SU-DHL-6 (cell line): Measurements from ENCODE around the gene MAP2K4.

Experiments used
- H2AFZ ChIP-seq: fragments of 200-600 bp; sonication (generic); 2 replicates; pipeline ENCODE4 v1.6.1; 2014; ENCODE audit warnings: low read depth, mild to moderate bottlenecking, moderate library complexity, mixed read lengths, antibody characterized with exemption, low read length; ENCODE audit not compliant: severe bottlenecking
- H3F3A ChIP-seq: fragments of 200-600 bp; shearing (Covaris generic); 2 replicates; pipeline ENCODE4 v1.6.0; 2016; ENCODE audit warnings: antibody characterized with exemption, mild to moderate bottlenecking; ENCODE audit not compliant: insufficient read depth
- H3K27ac ChIP-seq: fragments of 200-600 bp; sonication (generic); 2 replicates; pipeline ENCODE4 v1.5.1; 2016; ENCODE audit warnings: low read depth, mild to moderate bottlenecking, low read length, moderate library complexity, mixed read lengths
- H3K27me3 ChIP-seq: fragments of 200-600 bp; sonication (generic), shearing (Covaris generic); 2 replicates; pipeline ENCODE4 v1.6.0; 2014; ENCODE audit warnings: mild to moderate bottlenecking, low read length
- H3K36me3 ChIP-seq: fragments of 200-600 bp; sonication (generic); 2 replicates; pipeline ENCODE4 v1.6.1; 2014; ENCODE audit warnings: mild to moderate bottlenecking, low read length, mixed read lengths
- H3K4me2 ChIP-seq: fragments of 300-600, 200-600 bp; shearing (Covaris generic), sonication (generic); 2 replicates; pipeline ENCODE4 v1.6.0; 2014; ENCODE audit warnings: low read length, low read depth, mild to moderate bottlenecking; ENCODE audit not compliant: poor library complexity, severe bottlenecking
- H3K4me3 ChIP-seq: fragments of 200-600 bp; sonication (generic); 2 replicates; pipeline ENCODE4 v1.5.1; 2014; ENCODE audit warnings: antibody characterized with exemption, low read length, mild to moderate bottlenecking, mixed read lengths; ENCODE audit not compliant: insufficient read depth, poor library complexity, severe bottlenecking
- H3K79me2 ChIP-seq: fragments of 200-600 bp; sonication (generic); 2 replicates; pipeline ENCODE4 v1.6.1; 2014; ENCODE audit warnings: mild to moderate bottlenecking, low read length, moderate library complexity; ENCODE audit not compliant: insufficient read depth
- H3K9ac ChIP-seq: fragments of 200-600 bp; sonication (generic); 2 replicates; pipeline ENCODE4 v1.7.0; 2014; ENCODE audit warnings: mild to moderate bottlenecking, low read length
- H3K9me2 ChIP-seq: fragments of 200-600 bp; sonication (generic); replicated peaks from 2 replicates; pipeline ENCODE4 v1.6.1; 2014; ENCODE audit warnings: low read length; ENCODE audit not compliant: insufficient read depth
- H3K9me3 ChIP-seq: fragments of 200-600 bp; sonication (generic); 2 replicates; pipeline ENCODE4 v1.6.1; 2014; ENCODE audit warnings: low read length, mixed read lengths; ENCODE audit not compliant: insufficient read depth
- H4K20me1 ChIP-seq: fragments of 200-600 bp; sonication (generic); 2 replicates; pipeline ENCODE4 v1.6.1; 2014; ENCODE audit warnings: low read depth, mild to moderate bottlenecking, antibody characterized with exemption, low read length, moderate library complexity, mixed read lengths
- EZH2phosphoT487 ChIP-seq: fragments of 200-600 bp; sonication (generic), shearing (Covaris generic); conservative IDR thresholded peaks from 2 replicates; pipeline ENCODE4 v1.6.1; 2018; ENCODE audit warnings: mild to moderate bottlenecking, antibody characterized with exemption, low read length, moderate library complexity, mixed read lengths
- TF ChIP-seq, protein P1 (sequence below): fragments of 200-600 bp; sonication (generic); IDR thresholded peaks from one replicate; pipeline ENCODE4 v1.5.1; 2017; ENCODE audit warnings: antibody characterized with exemption, mild to moderate bottlenecking, low read length, moderate library complexity; ENCODE audit not compliant: insufficient read depth, poor library complexity, severe bottlenecking

Gene MAP2K4

DNA sequence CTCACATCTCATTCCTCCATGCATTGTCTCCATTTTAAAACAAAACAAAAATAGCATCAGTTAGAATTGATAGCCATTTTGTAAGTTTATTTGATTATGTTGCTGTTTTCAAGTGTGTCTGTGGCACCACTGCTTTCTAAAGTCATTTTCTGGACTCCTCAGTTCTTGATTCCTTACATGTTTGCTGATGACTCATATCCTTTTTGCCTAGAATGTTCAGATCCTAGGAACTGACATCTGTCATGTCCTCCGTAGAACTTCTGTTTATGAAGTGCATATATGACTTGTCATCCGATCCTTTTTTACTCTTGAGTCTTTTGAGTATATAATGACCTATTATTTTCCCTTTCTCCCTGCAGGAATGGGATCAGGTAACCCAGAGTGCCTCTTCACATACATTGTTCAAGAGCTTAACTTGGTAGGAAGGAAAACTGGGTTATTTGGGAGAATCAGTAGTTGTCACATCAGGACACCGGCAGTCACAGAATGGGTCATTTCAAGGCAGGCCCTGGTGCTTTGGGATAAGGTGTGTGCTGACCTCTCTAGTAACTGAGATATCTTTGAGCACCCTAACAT is 69.2 kb downstream of the MAP2K4 start:
- H3K9me2 ChIP-seq: no peaks in the 10 kb centered on the region
- no peak overlapping the region for H3K9ac ChIP-seq
- no peaks in the 10 kb centered on the region for H3K36me3 ChIP-seq
- no peaks in the 10 kb centered on the region for H3K27me3 ChIP-seq
- H3K27ac ChIP-seq: no peak overlapping the region
- TF ChIP-seq, protein P1, sequence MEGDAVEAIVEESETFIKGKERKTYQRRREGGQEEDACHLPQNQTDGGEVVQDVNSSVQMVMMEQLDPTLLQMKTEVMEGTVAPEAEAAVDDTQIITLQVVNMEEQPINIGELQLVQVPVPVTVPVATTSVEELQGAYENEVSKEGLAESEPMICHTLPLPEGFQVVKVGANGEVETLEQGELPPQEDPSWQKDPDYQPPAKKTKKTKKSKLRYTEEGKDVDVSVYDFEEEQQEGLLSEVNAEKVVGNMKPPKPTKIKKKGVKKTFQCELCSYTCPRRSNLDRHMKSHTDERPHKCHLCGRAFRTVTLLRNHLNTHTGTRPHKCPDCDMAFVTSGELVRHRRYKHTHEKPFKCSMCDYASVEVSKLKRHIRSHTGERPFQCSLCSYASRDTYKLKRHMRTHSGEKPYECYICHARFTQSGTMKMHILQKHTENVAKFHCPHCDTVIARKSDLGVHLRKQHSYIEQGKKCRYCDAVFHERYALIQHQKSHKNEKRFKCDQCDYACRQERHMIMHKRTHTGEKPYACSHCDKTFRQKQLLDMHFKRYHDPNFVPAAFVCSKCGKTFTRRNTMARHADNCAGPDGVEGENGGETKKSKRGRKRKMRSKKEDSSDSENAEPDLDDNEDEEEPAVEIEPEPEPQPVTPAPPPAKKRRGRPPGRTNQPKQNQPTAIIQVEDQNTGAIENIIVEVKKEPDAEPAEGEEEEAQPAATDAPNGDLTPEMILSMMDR: no peak
- TF ChIP-seq EZH2phosphoT487: no peak
- H4K20me1 ChIP-seq: no peaks in the 10 kb centered on the region
- H3K4me3 ChIP-seq: no peak overlapping the region
- peaks cover 3% of the 10 kb centered on the region; the same call in 1 of the 2 replicates for H3F3A ChIP-seq
- no peaks in the 10 kb centered on the region for H3K79me2 ChIP-seq
- H3K9me3 ChIP-seq: no peaks in the 10 kb centered on the region
- H2AFZ ChIP-seq: no peak overlapping the region
- H3K4me2 ChIP-seq: no peak overlapping the region

DNA sequence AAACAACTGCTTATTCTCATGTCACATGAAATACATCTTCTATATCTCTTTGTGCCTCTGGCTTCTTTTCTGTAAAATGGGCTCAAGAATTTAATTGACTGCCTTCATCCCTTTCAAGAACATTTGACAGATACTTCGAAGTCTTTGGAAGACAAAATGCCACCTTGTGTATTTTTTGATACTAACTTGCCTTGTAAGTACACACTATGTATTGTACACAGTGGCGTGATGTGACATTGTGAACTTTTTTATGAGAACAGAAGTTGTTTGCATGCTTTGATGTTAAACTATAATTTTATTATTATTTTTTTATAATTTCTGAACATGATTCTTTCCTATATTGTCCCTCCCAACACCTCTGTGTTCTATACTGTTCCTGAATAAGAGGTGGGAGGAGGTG is 73.7 kb downstream of the MAP2K4 start:
- Histone ChIP-seq H3K9me2 (no peaks in the 10 kb centered on the region), H3K79me2 (no peaks in the 10 kb centered on the region), H2AFZ (no peak overlapping the region), H3K4me2 (no peak overlapping the region), H3K4me3 (no peak overlapping the region), H3K36me3 (0 out of 2 replicates have a peak, but pooled peaks cover 6% of the 10 kb centered on the region), H3K9ac (no peak overlapping the region), H3K9me3 (no peaks in the 10 kb centered on the region), H3F3A (peaks cover 3% of the 10 kb centered on the region; the same call in 1 of the 2 replicates), H4K20me1 (no peaks in the 10 kb centered on the region), H3K27me3 (no peaks in the 10 kb centered on the region), H3K27ac (no peak overlapping the region)
- TF ChIP-seq, protein P1: no peak
- TF ChIP-seq EZH2phosphoT487: no peak

DNA sequence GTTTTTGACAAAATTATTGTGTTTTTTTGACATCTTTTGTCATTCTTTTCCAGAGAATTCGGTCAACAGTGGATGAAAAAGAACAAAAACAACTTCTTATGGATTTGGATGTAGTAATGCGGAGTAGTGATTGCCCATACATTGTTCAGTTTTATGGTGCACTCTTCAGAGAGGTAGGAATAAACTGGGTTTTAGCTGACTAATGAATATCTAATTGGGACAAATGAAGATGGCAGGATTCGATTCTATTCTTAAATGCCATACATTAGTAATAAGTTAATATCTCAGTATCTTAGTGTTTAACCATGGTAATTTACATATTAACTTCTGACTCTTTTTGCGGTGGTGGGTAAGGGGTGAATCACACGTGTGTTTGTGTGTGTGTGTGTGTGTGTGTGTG is 74.8 kb downstream of the MAP2K4 start:
- Histone ChIP-seq H3K4me2 (no peak overlapping the region), H3K36me3 (0 out of 2 replicates have a peak, but pooled peaks cover 6% of the 10 kb centered on the region), H2AFZ (no peak overlapping the region), H3K9me2 (no peaks in the 10 kb centered on the region), H3K4me3 (no peak overlapping the region), H3K27me3 (no peaks in the 10 kb centered on the region), H3K27ac (no peak overlapping the region), H3K9ac (no peak overlapping the region), H3F3A (peaks cover 3% of the 10 kb centered on the region; the same call in 1 of the 2 replicates), H3K9me3 (no peaks in the 10 kb centered on the region), H3K79me2 (no peaks in the 10 kb centered on the region), H4K20me1 (no peaks in the 10 kb centered on the region)
- TF ChIP-seq, protein P1: no peak
- TF ChIP-seq EZH2phosphoT487: no peak
